Activated T-cell treated with anti-CD3 and anti-CD28 coated beads, Interleukin-2, amount 50 U/mL, for 72 hours (primary cell): Measurements from ENCODE around the gene MAD2L1. TPM values are rescaled to one million over a fixed set of nuclear protein-coding genes. Genes with fewer than 3 reads are reported as not detected.
A peak's percentile ranks its signal among the peaks of the same experiment; 100 is the strongest.
"Not testable (repeated sequence)": the region's sequence is repeated elsewhere in the genome, so short reads cannot be mapped to it uniquely, and the experiment has no call there.

ENCODE experiments used
- ATAC-seq, 2 donors: fragments of 150-1000 bp; cut with Tn5 transposase; replicated peaks in 1 of 2; 2 replicates each; pipeline ENCODE4 v1.10.0; 2021; ENCODE audit warnings: moderate library complexity in 2 of 2, mild to moderate bottlenecking in 1 of 2
- DNase-seq, 2 donors: peaks; one replicate each; pipeline ENCODE4 v3.0.0; 2021 to 2022; ENCODE audit warnings: mixed read lengths in 1 of 2
- H3K27ac Mint-ChIP-seq: one replicate; pipeline ENCODE4 v1.8.0; 2022; ENCODE audit warnings: mild to moderate bottlenecking, moderate library complexity, mixed read lengths
- H3K27me3 Mint-ChIP-seq: one replicate; pipeline ENCODE4 v1.8.0; 2022; ENCODE audit warnings: low read depth, mixed read lengths
- H3K36me3 Mint-ChIP-seq, 2 donors: one replicate each; pipeline ENCODE4 v1.8.0; 2022; ENCODE audit warnings: mixed read lengths in 2 of 2, mild to moderate bottlenecking in 1 of 2; ENCODE audit not compliant: insufficient read depth in 2 of 2
- H3K4me1 Mint-ChIP-seq: one replicate; pipeline ENCODE4 v1.8.0; 2022; ENCODE audit warnings: low read depth, mixed read lengths
- H3K4me3 Mint-ChIP-seq, 2 donors: one replicate each; pipeline ENCODE4 v1.8.0; 2022; ENCODE audit warnings: mild to moderate bottlenecking in 2 of 2, mixed read lengths in 2 of 2, moderate library complexity in 2 of 2
- H3K9me3 Mint-ChIP-seq, 2 donors: one replicate each; pipeline ENCODE4 v1.8.0; 2022; ENCODE audit warnings: mixed read lengths in 2 of 2
- total RNA-seq, 2 donors: library from RNA; stranded (reverse); gene quantifications; one replicate each; pipeline ENCODE4 v1.2.3, GENCODE V29; 2022

Gene MAD2L1
- total RNA-seq, 2 donors from 2014 or later: 51.4 to 54.6 TPM

DNA sequence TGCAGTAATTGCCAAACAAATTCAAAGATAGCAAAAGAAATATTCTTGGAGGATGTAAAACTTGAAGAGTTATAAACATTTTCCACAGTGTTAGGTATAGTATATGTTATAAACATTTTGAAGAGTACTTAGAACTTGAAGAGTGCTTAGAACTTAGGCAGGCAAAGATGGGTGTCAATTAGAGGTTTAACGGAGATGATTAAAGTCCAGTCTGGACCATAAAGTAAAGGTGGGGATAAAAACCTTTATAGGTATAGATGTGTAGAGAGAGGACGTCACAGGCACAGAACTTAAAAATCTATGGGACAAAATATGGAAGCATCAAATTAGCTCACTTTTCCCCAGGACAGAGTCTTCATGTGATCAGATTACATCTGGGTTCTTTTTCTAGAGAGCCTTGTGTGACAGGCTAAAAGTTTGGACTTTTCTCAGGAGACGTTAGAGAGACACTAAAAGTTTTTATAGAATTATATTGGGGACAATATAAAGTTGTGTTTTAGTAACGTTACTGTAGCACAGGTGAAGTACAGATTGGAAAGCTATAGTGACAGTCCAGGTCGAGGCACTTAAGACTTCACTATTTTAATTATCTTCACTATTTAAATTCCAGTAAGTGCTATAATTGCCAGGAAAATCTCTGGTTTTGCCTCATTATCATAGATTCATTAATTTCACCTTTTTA, 13.3 kb upstream of the MAD2L1 start:
- Mint-ChIP-seq H3K4me3 (no peak overlapping the region), H3K27me3 (no peaks in the 10 kb centered on the region), H3K36me3 (no peaks in the 10 kb centered on the region), H3K9me3 (no peaks in the 10 kb centered on the region), H3K27ac (no peak overlapping the region), H3K4me1 (no peaks in the 10 kb centered on the region)
- ATAC-seq (no peak), DNase-seq (no peak)

DNA sequence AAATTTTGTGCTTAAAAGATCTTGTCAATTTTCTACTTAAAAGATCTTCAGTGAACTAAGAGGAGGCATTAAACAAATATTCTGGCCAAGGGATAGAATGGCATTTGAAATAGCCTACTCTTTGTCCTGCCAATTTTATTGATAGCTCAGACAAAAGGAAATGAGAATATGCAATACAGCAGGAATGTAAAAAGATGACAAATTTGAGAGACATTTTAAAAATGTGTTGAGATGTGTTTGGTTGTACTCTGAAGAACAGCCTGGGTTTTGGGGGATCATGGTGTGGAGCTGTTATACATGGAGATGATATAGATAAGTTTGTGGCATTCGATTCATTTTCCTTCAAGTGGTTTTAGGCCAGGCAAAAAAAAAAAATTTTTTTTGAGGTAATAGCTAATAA, 11.6 kb upstream of the MAD2L1 start:
- Mint-ChIP-seq H3K4me1 (no peaks in the 10 kb centered on the region), H3K36me3 (no peaks in the 10 kb centered on the region), H3K9me3 (no peaks in the 10 kb centered on the region), H3K4me3 (no peak overlapping the region), H3K27me3 (no peaks in the 10 kb centered on the region), H3K27ac (no peak overlapping the region)
- DNase-seq (no peak), ATAC-seq (no peak)

DNA sequence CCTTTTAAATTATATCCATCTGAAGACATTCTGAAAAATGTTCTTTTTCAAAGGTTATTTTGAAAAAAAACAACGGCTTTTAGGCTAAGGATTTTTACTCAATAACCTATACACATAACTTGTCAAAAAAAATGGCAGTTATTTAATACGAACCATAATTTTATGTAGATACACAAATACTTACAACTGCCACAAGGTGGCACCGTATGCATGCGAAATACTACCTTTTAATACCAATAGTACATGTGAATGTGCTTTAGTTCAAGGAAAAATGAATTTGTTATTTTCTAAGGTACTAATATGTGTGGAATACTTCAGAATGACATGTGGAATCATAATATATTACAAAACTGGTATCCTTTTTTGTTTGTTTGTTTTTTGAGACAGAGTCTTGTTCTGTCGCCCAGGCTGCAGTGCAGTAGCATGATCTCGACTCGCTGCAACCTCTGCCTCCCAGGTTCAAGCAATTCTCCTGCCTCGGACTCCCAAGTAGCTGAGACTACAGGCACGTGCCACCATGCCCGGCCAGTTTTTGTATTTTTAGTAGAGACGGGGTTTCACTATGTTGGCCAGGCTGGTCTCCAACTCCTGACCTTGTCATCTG, 4.6 kb upstream of the MAD2L1 start:
- Mint-ChIP-seq H3K4me1 (peaks cover 31% of the 10 kb centered on the region), H3K36me3 (peaks cover 3 to 6% of the 10 kb centered on the region in 2 donors), H3K27ac (no peak overlapping the region), H3K4me3 (no peak overlapping the region), H3K27me3 (no peaks in the 10 kb centered on the region), H3K9me3 (no peaks in the 10 kb centered on the region)
- DNase-seq (peak; percentile 38 to 57), ATAC-seq (no peak)

DNA sequence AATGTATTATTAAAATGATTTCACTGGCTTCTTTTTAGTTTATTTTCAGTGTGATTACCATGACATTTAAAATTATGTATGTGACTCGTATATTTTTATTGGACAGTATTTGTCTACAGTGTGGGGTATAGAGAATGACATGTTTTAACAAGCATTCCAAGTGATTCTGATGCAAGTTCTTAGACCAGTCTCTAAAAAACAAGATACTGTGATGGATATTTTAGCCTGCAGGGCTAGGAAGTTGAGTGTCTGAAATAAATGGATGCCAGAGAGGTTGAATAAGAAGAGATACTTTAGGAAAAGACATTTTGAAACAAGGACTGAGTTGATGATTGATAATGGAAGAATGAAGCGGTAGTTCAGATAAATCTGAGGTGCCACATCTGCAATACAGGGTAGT, 3.5 kb upstream of the MAD2L1 start:
- Mint-ChIP-seq H3K9me3 (no peaks in the 10 kb centered on the region), H3K27me3 (no peaks in the 10 kb centered on the region), H3K27ac (no peak overlapping the region), H3K4me1 (peaks cover 35% of the 10 kb centered on the region), H3K36me3 (peaks cover 3 to 8% of the 10 kb centered on the region in 2 donors), H3K4me3 (no peak overlapping the region)
- ATAC-seq (no peak), DNase-seq (no peak)

DNA sequence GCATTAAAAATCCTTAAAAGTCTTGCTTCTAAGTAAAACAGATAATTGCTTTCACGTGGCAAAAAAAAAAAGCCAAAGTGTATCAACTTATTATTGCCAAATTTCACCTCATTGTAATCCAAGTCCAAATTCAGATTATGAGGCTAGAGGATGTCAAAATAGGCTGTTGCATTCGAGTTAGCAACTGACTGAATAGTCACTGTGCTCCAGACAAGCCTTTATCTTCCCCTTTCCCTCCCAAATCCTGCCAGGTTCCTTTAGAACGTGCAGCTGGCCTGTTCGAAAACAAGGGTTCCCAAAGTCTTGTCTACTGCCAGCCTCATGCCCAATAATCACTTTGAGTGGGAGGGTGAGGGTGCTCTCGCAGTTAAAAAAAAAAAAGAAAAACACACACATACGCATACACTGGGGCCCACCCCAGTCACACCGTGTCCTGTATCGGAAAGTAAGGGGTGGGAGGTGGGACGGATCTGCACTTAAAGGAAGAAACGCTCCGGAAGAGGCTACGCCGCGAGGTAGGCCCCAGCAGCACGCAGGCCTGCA, 603 bp downstream of the MAD2L1 start:
- Mint-ChIP-seq H3K4me3 (peak overlapping the region; percentile 97 to 99), H3K27me3 (no peaks in the 10 kb centered on the region), H3K9me3 (no peaks in the 10 kb centered on the region), H3K4me1 (peaks cover 69% of the 10 kb centered on the region), H3K27ac (peak overlapping the region; percentile 98), H3K36me3 (peaks cover 15 to 27% of the 10 kb centered on the region in 2 donors)
- DNase-seq: no peak
- ATAC-seq: peak in 1 of 2 donors; percentile 75

DNA sequence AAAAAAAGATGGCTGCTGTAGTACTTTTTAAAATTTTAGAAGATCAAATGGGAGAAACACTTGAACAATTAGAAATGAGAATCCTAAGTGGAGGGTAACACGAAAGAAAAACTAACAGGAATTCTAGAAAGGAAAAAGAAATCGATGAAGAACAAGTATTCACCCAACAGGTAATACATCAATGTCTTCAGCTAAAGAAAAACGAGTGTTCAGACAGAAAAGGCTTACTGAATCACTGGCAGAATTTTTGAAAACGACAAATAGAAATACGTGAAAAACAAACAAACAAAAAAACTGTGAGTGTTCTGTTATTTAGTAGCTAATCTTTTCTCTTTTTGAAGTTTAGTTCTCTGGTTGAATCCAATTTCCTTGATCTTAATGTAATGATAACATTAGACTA, 1.8 kb downstream of the MAD2L1 start:
- ATAC-seq (no peak), DNase-seq (no peak)
- Mint-ChIP-seq H3K4me3 (peak overlapping the region; percentile 97 to 99), H3K27ac (peak overlapping the region; percentile 95), H3K27me3 (no peaks in the 10 kb centered on the region), H3K36me3 (peaks cover 17 to 31% of the 10 kb centered on the region in 2 donors), H3K9me3 (no peaks in the 10 kb centered on the region), H3K4me1 (peaks cover 62% of the 10 kb centered on the region)

DNA sequence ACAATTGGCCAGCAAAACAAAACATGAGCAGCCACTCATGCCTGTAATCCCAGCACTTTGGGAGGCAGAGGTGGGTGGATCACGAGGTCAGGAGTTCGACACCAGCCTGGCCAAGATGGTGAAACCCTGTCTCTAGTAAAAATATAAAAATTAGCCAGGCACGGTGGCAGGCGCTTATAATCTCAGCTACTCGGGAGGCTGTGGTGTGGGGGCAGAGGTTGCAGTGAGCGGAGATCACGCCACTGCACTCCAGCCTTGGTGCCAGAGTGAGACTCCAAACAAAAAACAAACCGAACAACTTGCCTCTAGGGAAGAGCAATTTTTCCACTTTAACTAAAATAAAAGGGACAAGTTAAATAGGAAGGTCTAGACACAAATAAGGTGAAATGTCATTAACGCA, 2.9 kb downstream of the MAD2L1 start:
- not testable (repeated sequence) for H3K27me3 Mint-ChIP-seq, DNase-seq, H3K9me3 Mint-ChIP-seq, ATAC-seq
- H3K4me1 Mint-ChIP-seq: peaks cover 55% of the 10 kb centered on the region
- H3K4me3 Mint-ChIP-seq: peak overlapping the region; percentile 27 to 99
- H3K27ac Mint-ChIP-seq: peak overlapping the region; percentile 79
- H3K36me3 Mint-ChIP-seq: peaks cover 17 to 34% of the 10 kb centered on the region in 2 donors

DNA sequence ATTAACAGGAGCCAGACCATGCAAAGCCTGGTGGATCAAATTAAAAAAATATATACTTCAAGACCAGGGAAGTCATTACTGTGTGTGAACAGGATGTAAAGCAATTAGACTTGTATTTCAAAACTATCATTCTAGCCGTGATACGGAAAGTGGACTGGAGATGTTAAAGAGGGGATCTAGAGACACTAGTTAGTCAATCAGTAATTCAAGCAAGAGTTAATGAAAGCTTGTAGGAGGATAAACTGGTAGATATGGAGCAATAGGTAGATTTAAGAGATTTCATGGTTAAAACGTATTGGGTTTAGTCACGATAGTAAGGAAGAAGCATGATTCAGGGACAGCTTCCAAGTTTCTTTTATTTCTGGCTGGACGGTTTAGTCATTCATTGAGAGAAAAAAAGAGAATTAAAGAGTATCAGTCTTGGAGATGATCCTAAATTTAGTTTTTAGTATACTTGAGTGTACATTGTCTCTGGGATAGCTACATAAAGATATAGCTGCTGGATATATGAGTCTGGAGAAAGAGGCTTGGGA, 3.9 kb downstream of the MAD2L1 start:
- DNase-seq (no peak), ATAC-seq (no peak)
- peaks cover 17 to 37% of the 10 kb centered on the region in 2 donors for H3K36me3 Mint-ChIP-seq
- peaks cover 47% of the 10 kb centered on the region for H3K4me1 Mint-ChIP-seq
- H3K27ac Mint-ChIP-seq: peak overlapping the region; percentile 79
- peak overlapping the region in 1 of 2 donors; percentile 99 for H3K4me3 Mint-ChIP-seq
- H3K27me3 Mint-ChIP-seq: no peaks in the 10 kb centered on the region
- H3K9me3 Mint-ChIP-seq: no peaks in the 10 kb centered on the region

DNA sequence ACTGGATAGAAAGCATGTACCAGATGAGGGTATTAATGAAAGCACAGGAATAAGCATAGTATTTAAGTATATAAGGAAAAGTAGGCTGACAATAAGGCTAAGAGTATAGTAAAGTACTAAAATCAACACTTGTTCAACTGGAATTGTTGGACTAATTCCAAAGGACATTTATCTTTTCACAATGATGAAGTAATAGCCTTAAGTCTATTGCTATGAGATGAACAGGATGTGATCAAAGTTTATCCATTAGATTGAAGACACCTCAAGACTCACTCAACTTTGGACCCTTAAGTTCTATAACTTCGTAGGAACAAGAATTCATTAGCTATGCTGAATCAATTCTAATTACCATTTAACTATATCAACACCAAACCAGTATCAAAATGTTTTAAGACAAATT, 7.6 kb downstream of the MAD2L1 start:
- Mint-ChIP-seq H3K36me3 (peaks cover 13 to 28% of the 10 kb centered on the region in 2 donors), H3K4me3 (no peak overlapping the region), H3K9me3 (no peaks in the 10 kb centered on the region), H3K27me3 (no peaks in the 10 kb centered on the region), H3K4me1 (peaks cover 29% of the 10 kb centered on the region), H3K27ac (no peak overlapping the region)
- no peak for DNase-seq
- ATAC-seq: no peak

DNA sequence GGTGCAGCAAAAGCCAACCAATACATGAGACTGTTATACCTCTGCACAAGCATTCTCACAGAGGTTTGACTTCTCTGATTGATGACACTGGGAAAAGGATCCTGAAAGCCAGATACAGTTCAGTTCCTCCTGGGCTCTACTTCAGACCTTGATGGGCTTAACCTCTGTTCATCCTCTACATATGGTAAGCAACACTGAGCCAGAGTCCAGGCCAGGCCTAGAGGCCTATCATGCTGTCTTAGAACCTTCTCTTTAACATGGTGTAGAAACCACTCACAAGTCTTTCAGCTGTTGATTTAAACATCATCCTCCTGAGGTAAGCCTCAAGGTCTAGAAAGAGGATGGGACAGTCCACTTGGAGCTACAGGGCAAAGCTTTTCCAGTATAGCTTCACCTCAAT, 9.2 kb downstream of the MAD2L1 start:
- peaks cover 8 to 19% of the 10 kb centered on the region in 2 donors for H3K36me3 Mint-ChIP-seq
- ATAC-seq (no peak), DNase-seq (no peak)
- H3K4me1 Mint-ChIP-seq: peaks cover 13% of the 10 kb centered on the region
- H3K27me3 Mint-ChIP-seq: no peaks in the 10 kb centered on the region
- H3K27ac Mint-ChIP-seq: no peak overlapping the region
- no peaks in the 10 kb centered on the region for H3K9me3 Mint-ChIP-seq
- no peak overlapping the region for H3K4me3 Mint-ChIP-seq

DNA sequence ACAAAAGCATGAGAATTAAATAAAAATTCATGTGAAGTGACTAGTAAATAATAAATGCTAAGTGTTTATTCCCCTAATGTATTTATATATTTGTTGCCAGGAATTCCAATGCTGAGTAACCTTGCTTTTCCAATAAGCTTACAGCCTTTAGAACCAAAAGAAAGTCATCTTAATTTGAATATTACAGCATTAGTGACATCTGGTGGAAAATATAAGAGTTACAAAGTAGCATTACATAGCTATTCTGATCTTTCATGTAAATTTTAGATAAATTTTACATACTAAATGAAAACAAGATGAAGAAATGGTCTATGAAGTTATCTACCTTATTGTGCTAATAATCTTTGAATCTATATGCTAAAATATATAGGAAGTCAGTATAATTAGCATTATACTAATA, 10.4 kb downstream of the MAD2L1 start:
- no peaks in the 10 kb centered on the region for H3K27me3 Mint-ChIP-seq
- ATAC-seq (no peak), DNase-seq (no peak)
- no peak overlapping the region for H3K27ac Mint-ChIP-seq
- peaks cover 4 to 14% of the 10 kb centered on the region in 2 donors for H3K36me3 Mint-ChIP-seq
- H3K4me1 Mint-ChIP-seq: peaks cover 6% of the 10 kb centered on the region
- H3K4me3 Mint-ChIP-seq: no peak overlapping the region
- no peaks in the 10 kb centered on the region for H3K9me3 Mint-ChIP-seq

DNA sequence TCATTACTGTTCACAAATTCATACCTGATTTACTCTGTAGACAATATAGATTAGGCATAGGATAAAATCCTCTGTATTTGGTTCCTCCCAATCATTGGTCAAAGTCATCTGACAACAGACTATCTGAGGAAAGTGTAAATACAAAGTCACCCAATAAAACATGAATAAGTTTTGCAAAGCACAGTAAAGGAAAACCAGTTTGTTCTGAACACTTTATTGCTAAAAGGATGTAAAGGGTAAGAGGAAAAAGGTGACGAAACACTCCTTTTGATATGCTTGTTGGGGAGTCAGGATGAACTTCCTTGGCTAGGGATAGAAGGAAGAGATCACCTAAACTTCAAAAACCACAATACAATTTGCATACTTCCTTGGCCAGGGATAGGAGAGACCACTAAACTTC, 10.9 kb downstream of the MAD2L1 start:
- Mint-ChIP-seq H3K27ac (no peak overlapping the region), H3K27me3 (no peaks in the 10 kb centered on the region), H3K9me3 (no peaks in the 10 kb centered on the region), H3K4me3 (no peak overlapping the region), H3K4me1 (peaks cover 6% of the 10 kb centered on the region), H3K36me3 (peaks cover 4 to 14% of the 10 kb centered on the region in 2 donors)
- ATAC-seq: no peak
- no peak for DNase-seq

DNA sequence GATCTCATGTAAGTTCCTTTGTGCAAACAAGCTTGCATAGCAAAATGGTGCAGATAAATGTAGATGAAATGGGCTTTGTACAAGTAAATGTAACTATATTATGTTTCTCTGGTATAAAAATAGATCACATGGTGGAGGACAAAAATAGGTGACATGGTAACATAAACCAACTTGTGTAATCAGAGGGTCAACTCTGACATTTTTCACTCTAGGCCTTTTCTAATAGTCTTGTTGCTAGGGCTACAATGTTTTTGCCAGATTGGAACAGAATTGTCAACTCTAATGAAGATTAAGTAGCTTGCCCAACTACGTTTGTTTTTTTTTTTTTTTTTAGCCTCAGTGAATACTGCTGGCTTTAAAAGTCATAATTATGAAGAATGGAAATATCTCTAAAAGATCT, 11.5 kb downstream of the MAD2L1 start:
- peaks cover 3 to 12% of the 10 kb centered on the region in 2 donors for H3K36me3 Mint-ChIP-seq
- H3K9me3 Mint-ChIP-seq: no peaks in the 10 kb centered on the region
- H3K27me3 Mint-ChIP-seq: no peaks in the 10 kb centered on the region
- peaks cover 6% of the 10 kb centered on the region for H3K4me1 Mint-ChIP-seq
- DNase-seq: no peak
- ATAC-seq: no peak
- no peak overlapping the region for H3K4me3 Mint-ChIP-seq
- H3K27ac Mint-ChIP-seq: no peak overlapping the region
